Measurements from ENCODE around the gene COBLL1.

The COBLL1 gene

GRCh38 chr2:164651361-164651760, 190.3 kb downstream of the COBLL1 start:
- no peak overlapping the region for H3K4me3 Mint-ChIP-seq
- peaks cover 26% of the 10 kb centered on the region for H3K9me3 Mint-ChIP-seq
- peaks cover 3% of the 10 kb centered on the region for H3K27me3 Mint-ChIP-seq (ENCODE audit: low read depth, poor library complexity)
- no peak for DNase-seq
- no peaks in the 10 kb centered on the region for H3K36me3 Mint-ChIP-seq (ENCODE audit: low read depth)
- TF ChIP-seq, protein P1, sequence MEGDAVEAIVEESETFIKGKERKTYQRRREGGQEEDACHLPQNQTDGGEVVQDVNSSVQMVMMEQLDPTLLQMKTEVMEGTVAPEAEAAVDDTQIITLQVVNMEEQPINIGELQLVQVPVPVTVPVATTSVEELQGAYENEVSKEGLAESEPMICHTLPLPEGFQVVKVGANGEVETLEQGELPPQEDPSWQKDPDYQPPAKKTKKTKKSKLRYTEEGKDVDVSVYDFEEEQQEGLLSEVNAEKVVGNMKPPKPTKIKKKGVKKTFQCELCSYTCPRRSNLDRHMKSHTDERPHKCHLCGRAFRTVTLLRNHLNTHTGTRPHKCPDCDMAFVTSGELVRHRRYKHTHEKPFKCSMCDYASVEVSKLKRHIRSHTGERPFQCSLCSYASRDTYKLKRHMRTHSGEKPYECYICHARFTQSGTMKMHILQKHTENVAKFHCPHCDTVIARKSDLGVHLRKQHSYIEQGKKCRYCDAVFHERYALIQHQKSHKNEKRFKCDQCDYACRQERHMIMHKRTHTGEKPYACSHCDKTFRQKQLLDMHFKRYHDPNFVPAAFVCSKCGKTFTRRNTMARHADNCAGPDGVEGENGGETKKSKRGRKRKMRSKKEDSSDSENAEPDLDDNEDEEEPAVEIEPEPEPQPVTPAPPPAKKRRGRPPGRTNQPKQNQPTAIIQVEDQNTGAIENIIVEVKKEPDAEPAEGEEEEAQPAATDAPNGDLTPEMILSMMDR (IDR thresholded peaks at IDR 0.05), result no peak
- no peak overlapping the region for H3K27ac Mint-ChIP-seq
- H3K4me1 Mint-ChIP-seq, result no peaks in the 10 kb centered on the region

DNA sequence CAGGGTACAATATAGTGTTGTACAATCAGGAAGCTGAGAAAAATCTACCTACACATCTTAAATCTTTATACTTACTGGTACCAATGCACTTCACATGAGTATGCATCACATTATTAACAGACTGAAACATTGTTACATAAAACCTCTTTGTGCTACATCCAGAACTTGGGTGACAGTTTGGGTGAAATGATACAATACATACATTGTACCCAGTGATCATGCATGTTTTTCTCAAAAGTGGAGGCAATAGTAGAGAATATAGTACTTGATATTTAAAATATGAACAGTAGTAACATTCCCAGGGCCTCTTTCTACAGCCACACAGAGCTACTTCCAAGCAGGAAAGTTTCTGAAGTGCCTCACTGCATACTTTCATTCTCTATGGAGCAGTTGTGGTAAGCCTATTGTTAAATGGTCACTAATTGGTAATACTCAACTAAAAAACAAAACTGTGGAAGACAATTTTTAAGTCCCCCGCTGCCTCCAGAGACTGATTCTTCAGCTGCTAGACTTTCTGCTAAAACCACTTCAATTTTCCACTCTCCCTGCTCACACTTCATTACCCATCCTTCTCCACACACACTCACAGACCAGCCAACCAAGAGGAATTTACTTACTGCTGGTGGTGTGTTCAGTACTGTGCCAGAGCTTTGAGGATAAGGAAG, 197.5 kb downstream of the COBLL1 start:
- no peaks in the 10 kb centered on the region for H3K4me1 Mint-ChIP-seq
- H3K36me3 Mint-ChIP-seq (ENCODE audit: low read depth), result no peaks in the 10 kb centered on the region
- no peak overlapping the region for H3K4me3 Mint-ChIP-seq
- no peak for DNase-seq
- H3K27ac Mint-ChIP-seq, result no peak overlapping the region
- no peaks in the 10 kb centered on the region for H3K27me3 Mint-ChIP-seq (ENCODE audit: low read depth, poor library complexity)
- TF ChIP-seq, protein P1 (IDR thresholded peaks at IDR 0.05), result no peak
- peaks cover 7% of the 10 kb centered on the region for H3K9me3 Mint-ChIP-seq

DNA sequence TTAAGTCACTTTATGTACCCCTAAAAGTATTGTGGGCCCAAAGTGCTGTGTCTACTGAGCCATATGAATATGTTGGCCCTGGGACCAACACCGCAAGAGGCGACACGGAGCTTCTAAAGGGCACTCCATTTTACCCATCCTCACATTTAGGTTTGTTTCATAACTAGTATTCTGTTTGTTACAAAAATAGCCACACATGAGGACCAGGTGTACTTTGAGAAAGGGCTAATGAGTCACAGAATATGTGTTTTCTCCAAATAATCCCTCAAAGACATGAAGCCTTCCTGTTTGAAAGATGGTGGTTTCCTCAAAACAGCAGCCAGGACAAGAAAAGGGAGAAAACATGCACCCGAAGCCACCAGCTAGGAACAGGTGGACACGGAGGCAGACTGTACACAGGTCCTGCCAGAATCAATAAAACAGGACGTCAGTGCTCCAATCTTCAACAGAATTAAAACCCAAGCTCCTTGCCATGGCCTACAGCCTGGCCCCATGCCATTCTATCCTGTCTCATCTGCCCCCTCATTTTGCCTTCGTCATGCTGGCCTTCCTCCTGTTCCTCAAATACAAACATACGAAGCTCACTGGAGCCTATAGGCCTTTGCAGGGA, 198.6 kb downstream of the COBLL1 start:
- no peak for DNase-seq
- TF ChIP-seq, protein P1 (IDR thresholded peaks at IDR 0.05), result no peak

GRCh38 chr2:164642268-164642667, 199.4 kb downstream of the COBLL1 start:
- Mint-ChIP-seq H3K36me3 (ENCODE audit: low read depth) (no peaks in the 10 kb centered on the region), H3K4me1 (no peaks in the 10 kb centered on the region), H3K27me3 (ENCODE audit: low read depth, poor library complexity) (no peaks in the 10 kb centered on the region), H3K4me3 (no peak overlapping the region), H3K27ac (no peak overlapping the region), H3K9me3 (no peaks in the 10 kb centered on the region)
- TF ChIP-seq, protein P1 (IDR thresholded peaks at IDR 0.05), result no peak
- no peak for DNase-seq

More for the DNA sequence above, 198.6 kb downstream of the COBLL1 start:
- no peaks in the 10 kb centered on the region for H3K36me3 Mint-ChIP-seq (ENCODE audit: low read depth)
- no peaks in the 10 kb centered on the region for H3K27me3 Mint-ChIP-seq (ENCODE audit: low read depth, poor library complexity)
- no peaks in the 10 kb centered on the region for H3K9me3 Mint-ChIP-seq
- no peaks in the 10 kb centered on the region for H3K4me1 Mint-ChIP-seq
- H3K4me3 Mint-ChIP-seq, result no peak overlapping the region
- H3K27ac Mint-ChIP-seq, result no peak overlapping the region

Data from nephron progenitor cell (in vitro differentiated cells).